COLO668 (cell line): ENCODE measurements around the gene MNDA.

Experiments used
- DNase-seq: peaks from one replicate; lab custom pipeline; 2025; ENCODE audit not compliant: unreplicated experiment; lab: John Stamatoyannopoulos, UW

Gene MNDA

DNA sequence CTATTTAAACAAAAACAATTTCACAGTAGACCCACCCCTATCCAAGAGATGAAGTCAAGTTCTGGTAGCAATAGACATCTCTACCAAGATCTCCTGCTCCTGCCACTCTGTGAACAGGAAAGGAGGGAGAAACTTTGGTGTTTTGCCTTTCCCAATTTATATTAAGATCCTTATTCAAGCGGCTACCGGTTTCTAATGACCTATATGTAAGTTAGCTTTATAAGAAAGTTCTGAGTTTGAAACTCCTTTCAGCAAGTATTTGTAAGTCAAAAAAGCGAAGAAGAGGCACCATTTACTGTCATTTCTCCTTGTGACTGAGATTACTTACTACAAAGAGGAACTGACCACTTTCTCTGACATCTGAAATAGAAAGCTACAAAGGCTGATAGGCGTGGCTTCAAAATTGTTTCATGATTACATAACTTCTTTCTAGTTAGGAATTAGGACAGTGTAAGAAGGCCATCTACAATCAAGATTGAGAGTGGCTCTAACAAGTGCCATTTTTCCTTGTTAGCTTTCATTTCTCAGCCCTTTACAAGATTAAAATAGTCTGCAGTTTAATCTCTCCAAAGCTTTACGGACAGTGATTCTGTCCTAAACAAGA lies at the start of gene MNDA:
Gene MNDA (plus strand): TSS at position 448 of the 604 bp plus-strand sequence. CDS start 10,803 bp downstream, outside the sequence.
- DNase-seq = no peak

DNA sequence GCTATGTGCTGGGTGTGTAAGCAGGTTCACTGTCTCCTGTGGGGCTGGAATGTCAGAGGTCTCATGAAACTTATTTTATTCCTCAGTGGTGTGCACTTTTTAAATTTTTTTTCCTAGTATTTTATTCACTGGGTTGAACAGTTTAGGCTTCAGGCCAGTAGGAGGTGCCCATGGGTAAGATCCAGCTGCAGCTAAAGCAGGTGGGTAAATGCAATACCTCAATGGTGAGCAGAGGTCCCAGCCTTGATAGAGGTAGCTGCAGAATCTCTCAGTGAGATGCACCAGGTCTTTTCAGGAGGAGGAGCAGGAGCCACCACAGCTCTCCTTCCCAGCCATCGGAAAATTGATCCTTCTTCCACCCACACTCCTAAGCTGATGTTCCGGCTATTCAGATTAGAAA lies 37.5 kb upstream of the MNDA start:
- DNase-seq = no peak

DNA sequence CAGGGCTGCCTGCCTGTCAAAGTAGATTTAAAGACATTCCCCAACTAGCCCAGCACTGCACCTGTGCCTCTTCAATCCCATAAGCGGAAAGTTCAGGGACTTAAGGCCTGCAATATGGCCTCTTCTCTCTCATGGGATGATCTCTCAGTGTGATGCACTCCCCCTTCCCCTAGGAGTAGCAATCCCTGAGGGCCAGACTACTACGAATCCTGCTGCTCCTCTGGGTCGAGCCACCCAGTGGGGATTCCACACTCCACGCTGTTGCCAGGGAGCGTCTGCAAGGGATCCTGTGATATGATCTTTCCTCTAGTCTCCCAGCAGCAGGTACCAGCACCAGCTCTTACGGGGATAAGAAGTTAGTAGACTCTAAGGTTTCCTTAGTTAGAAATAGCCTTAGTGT lies 36.9 kb upstream of the MNDA start:
- DNase-seq = no peak

- DNase-seq = no peak
These were observed 32.6 kb upstream of the MNDA start for GRCh38 chr1:158798531-158798930.

DNA sequence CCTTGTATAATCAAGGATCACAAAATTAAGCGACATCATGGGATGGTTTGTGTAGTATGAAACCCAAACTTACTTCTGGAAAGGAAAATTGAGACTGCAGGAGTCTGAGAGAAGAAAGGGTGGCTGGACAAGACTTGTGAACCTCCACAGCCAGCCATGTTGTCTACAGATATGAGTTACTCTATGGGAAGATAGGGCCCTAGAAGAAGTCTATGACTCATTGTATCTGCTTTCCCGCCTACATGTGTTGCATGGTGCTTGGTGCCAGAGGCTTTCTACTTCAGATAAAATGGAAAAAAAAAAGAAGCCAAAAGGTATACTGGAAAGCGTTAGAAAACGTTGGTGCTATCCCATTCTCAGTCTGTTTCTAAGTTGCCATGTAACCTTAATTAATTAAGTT lies 31.5 kb upstream of the MNDA start:
- DNase-seq = no peak

- DNase-seq = no peak
These were observed 30.6 kb upstream of the MNDA start for GRCh38 chr1:158800526-158800925.

GRCh38 chr1:158801396-158801795 lies 29.8 kb upstream of the MNDA start:
- DNase-seq = no peak

DNA sequence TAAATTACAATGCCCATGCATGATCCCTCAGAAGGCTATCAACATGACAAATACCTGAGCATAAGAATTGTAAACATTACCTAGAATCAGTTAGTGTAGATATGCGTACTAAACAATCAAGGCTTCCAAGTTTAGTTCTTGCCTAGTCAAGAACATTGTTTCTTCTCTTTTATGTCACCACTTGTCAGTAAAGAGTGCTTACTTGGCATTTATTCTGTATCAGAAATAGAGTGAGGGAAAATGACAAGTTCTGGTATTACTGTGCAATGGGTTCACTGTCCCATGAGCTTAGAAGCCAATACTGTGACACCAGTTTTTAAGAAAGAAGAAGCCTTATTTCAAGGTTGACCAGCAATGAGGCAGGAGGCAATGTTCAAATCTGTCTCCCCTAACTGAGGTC lies 27.5 kb upstream of the MNDA start:
- no peak for DNase-seq

GRCh38 chr1:158806916-158807536 lies 24.1 kb upstream of the MNDA start:
- DNase-seq = no peak

- no peak for DNase-seq
These were observed 21.9 kb upstream of the MNDA start for GRCh38 chr1:158809256-158809655.

- DNase-seq = no peak
These were observed 21.3 kb upstream of the MNDA start for GRCh38 chr1:158809862-158810261.

GRCh38 chr1:158810311-158810710 lies 20.8 kb upstream of the MNDA start:
- DNase-seq = no peak

DNA sequence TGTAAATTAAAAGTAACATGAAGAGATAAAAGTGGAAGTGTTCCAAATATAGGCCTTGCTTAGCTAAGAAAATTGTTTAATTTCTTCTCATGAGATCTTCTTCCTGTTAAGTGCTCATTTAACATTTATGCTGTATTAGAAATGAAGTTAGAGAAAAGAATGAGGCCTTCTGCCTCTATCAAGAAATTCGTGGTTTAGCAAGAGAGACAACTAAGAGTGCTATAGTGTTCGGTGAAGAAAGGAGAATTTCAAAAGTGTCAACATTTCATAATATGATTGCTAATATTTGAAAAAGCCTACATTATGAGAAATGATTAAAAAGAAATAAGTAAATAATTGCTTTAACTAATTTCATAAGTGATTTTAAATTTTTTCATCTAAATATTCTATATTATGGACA lies 18.8 kb upstream of the MNDA start:
- DNase-seq = no peak

DNA sequence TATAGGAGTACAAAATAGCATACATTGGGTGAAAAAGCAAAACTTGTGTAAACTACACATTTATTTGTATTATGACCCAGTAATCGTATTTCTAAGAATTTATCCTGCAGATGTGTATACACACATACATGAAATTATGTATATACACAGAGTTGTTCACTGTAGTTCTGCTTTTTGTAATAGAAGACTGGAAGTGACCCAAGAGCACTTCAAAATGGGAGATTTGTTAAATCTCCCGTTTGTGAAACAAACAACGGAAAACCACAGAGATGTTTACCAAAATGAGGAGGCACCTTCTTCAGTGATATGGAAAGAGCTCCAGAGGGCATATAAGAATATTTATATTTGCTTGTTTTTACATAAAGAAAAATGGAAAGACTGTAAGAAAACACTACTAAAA lies 18.0 kb upstream of the MNDA start:
- no peak for DNase-seq

DNA sequence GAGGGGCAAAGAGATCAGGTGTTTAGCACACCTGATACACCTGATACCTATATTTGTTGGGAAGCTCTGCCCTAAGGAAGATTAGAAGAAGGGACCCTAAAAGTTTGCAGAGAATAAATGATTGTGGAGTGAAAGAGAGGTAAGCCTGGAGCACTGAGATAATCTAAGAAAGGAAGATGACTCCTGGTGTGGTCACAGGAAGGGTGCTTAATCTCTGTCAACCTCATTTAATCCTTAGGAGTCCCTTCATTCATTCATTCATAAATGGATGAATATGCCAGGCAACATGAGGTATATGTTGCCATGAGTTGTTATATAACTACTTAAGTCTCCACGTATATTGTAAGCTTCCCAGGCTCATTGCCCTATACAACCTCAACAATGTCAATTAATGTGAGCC lies 16.2 kb upstream of the MNDA start:
- no peak for DNase-seq

- no peak for DNase-seq
These were observed 12.6 kb upstream of the MNDA start for GRCh38 chr1:158818560-158818959.

GRCh38 chr1:158818975-158819431 lies 12.1 kb upstream of the MNDA start:
- no peak for DNase-seq

DNA sequence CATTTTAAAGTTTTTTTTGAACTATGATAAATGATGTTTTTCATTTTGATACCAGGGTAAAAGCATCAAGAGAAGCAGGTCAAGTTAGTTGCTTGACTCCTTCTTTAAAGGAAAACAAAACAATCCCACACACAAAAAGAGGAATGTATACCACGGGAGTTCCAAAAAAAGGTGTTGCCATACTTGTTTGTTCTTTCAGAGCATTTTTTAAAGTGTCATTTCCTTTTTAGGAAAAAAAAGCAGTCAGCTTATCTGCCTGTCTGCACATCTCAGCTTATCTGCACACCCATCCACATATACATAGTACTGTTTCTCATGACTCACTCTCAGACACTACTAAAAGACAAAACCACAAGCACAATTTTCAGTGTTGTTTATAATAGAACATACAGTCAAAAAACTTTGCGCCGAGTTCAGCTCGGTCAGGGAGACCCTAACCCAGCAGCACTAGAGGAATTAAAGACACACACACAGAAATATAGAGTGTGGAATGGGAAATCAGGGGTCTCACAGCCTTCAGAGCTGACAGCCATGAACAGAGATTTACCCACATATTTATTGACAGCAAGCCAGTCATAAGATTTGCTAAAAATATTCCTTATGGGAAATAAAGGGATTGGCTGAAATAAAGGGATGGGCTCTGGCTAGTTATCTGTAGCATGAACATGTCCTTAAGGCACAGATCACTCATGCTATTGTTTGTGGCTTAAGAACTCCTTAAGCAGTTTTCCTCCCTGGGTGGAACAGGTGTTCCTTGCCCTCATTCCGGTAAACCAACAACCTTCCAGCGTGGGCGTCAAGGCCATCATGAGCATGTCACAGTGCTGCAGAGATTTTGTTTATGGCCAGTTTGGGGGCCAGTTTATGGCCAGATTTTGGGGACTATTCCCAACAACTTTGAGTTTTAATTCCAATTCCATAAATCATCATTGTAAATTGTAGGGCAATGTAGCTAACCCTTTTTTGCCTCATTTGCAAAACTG lies 11.4 kb upstream of the MNDA start:
- DNase-seq = no peak

DNA sequence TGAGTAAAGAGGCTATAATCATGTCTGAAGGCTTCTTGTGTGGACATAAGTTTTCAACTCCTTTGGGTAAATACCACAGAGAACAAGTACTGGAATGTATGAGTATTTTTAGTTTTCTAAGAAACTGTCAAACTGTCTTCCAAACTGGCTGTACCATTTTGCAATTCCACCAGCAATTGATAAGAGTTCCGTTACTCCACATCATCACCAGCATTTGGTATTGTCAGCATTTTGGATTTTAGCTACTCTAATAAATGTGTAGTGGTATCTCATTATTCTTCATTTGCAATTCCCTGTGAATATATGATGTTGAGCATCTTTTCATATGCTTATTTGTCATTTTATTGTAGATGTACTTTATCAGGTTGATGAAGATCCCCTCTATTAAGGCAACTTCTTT lies 9.4 kb upstream of the MNDA start:
- no peak for DNase-seq

- DNase-seq = no peak
These were observed 975 bp upstream of the MNDA start for GRCh38 chr1:158830074-158830677.

DNA sequence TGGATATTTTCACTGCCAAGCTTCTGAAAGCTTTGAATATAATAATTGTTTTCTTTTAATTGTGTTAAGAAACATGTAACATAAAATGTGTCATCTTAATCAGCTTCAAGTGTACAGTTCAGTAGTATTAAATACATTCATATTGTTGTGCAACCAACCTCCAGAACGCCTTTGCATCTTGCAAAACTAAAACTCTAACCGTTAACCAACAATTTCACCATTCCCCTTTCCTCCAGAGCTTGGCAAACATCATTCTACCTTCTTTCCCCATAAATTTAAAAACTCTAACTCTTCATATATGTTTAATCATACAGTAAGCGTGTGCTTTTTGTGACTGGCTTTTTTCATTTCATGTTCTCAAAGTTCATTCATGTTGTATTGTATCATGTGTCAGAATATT lies 2.1 kb downstream of the MNDA start:
- DNase-seq = no peak
